ENCODE results near the gene DYRK3.
"Not testable (repeated sequence)": the region's sequence is repeated elsewhere in the genome, so short reads cannot be mapped to it uniquely, and the experiment has no call there.

The DYRK3 gene

DNA sequence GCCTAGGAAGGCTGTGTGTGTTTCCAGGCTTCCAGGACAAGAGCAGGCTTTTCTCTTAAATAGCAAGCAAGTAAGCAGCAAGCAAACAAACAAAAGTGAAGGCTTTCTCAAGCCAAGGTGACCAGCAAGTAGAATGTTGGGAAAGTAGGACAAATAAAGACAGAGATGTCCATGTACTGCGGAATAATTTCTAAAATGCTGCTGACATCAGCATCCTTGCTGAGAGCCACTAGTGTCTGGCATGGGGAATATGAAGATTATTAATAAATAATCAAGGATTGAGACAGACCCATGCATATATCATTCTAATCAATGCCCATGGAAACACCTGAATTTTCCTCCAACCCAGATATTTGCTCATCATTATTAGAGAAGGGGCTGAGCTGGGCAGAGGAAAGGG is 6.4 kb upstream of the DYRK3 start:
- no peak for DNase-seq (ENCODE audit: low read depth in 2 of 2, low spot score in 1 of 2)

DNA sequence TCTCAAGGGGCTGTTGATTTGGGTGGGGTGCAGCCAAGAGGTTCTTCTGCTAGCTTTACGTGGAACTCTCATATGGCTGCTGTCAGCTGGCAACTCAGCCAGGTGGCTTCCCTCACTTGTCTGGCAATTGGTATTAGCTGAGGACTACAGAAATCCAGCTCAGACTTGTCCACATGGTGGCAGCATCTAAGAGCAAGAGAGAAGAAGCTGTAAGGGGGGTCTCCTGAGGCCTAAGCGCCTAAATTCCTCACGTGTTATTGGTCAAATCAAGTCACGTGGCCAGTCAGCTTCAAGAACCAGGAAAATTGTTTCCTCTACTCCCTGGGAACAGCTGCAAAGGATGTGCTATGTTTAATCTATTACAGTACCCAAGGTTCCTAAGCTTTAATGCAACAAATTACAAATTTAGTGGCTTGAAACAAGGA is 4.2 kb upstream of the DYRK3 start:
- no peak for DNase-seq (ENCODE audit: low read depth in 2 of 2, low spot score in 1 of 2)

DNA sequence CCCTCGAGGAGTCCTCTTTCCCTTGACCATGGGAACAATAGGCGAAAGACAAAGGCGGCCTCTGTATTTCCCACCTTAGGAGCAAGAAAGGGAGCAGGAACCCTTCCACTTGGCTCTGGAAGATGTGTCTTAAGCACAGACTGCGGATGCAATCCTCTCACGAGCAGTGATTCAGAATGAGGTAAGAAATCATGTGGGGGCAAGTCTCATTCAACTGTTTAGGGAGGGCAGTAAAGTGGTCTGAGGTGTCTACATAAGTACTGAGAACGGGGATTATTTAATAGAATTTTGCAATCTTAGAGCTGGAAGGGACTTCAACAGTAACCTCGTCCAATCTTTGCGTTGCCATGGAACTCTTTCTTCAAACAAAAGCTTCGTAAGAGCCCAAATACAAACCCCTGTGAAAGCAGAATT is 1.6 kb upstream of the DYRK3 start:
- DNase-seq (ENCODE audit: low read depth in 2 of 2, low spot score in 1 of 2) = no peak

DNA sequence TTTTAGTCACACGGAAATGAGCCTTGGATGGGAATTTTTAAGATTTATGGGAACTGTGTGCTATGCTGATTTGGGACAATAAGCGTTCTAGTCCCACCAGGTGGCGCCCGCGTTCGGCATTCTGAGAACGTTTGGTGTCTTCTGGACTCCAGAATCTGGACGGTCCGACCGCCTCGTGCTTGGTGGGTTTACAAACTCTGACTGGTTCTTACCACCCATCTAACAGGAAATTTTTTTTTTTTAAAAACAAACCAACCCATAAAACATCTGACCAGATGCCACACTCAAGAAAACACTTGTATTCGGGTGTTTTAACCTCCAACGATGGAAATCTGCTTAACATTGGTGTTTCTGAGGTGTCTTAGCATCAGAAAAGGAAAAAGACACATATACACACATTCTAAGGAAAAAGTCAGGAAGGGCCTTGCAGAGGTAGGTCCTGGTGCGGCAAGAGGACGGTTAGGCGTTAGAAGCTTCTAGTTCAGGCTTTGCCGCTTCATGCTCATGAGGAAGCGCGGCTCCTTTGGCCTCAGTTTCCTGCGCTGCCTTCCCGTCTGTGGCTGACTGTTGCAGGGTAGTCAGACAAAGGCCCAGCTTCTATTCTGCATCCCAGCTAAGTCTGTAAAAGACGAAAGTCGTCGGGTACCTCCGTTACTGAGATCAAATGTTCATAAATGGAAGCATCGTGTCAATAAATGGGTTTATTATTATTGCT is 814 bp upstream of the DYRK3 start:
- peak; percentile 39 to 56 for DNase-seq (ENCODE audit: low read depth in 2 of 2, low spot score in 1 of 2)

DNA sequence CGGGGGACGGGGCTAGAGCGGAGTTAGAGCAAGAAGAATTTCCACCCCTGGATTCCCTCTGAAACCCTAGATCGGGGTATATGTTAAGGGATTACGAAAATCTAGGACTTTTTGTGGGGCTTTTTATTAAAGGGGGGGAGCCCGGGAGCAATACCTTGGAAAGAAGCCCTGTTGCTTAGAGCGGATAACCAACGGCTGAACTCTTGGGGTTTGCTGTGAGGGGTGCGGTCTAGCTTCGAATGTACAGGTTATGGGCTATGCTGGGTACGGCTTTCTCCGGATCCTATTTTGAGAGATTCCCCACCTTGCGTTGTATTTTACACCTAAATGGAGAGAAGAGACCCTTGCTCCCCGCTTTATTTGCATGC is 626 bp downstream of the DYRK3 start:
- DNase-seq (ENCODE audit: low read depth in 2 of 2, low spot score in 1 of 2) = no peak

DNA sequence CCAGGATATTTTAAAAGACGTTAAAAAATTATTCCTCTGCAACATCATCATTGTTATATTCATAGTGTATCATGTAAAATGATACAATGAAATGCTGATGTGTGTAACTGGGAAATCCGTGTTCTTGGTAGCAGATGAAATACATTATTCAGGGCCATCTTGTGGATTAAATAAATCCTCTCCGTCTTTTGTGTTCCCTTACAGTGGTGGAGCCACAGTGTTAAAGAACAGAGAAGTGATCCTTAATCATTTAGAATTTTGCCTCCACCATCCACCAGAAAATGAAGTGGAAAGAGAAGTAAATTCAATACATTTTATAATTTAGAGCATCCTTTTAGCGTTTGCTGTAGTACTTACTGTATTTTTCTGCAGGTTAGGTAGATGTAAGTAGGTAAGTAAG is 1.3 kb downstream of the DYRK3 start:
- no peak for DNase-seq (ENCODE audit: low read depth in 2 of 2, low spot score in 1 of 2)

DNA sequence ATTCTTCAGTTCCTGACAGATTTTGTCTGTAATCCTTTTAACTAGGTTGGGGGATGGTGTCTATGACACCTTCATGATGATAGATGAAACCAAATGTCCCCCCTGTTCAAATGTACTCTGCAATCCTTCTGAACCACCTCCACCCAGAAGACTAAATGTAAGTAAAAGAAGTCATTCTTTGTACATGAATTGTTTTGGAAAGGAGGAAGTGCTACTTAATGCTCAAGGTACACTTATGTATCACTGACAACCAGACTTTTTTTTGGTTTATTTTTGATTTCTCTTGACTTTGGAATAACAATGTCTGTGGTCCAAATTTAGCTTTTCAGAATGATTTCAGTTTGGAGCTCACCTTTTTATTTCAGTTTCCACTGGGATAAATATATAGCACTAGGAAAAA is 2.3 kb downstream of the DYRK3 start:
- DNase-seq (ENCODE audit: low read depth in 2 of 2, low spot score in 1 of 2) = no peak

DNA sequence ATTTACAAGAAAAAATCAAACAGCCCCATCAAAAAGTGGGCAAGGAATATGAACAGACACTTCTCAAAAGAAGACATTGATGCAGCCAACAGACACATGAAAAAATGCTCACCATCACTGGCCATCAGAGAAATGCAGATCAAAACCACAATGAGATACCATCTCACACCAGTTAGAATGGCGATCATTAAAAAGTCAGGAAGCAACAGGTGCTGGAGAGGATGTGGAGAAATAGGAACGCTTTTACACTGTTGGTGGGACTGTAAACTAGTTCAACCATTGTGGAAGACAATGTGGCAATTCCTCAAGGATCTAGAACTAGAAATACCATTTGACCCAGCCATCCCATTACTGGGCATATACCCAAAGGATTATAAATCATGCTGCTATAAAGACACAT is 6.7 kb downstream of the DYRK3 start:
- DNase-seq (ENCODE audit: low read depth in 2 of 2, low spot score in 1 of 2) = not testable (repeated sequence)

DNA sequence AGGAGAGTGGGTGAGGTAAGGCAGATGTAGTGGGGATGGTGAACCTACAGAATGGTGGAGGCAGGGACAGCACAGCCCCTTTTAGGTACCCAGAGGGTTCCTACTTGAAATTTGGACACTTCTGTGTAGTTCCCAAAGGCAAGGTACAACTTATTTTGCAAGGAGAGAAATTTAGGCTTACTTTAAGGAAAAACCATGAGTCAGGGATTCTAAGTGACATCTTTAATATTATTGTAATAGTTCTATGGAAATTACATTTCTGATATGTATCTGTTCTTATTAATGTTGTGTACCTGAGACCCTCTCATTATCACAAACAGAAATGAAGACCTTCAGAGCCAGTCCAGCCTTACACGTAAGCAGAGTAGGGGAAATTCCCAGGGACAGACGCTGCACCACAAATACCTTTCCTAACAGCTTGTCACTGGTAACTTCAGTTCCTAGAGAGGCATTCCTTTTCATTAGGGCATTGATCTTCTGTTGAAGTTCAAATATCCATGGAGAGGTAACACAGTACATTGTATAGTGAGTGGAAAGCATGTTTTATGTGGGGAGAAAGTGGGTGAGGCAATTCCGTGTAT is 7.9 kb downstream of the DYRK3 start:
- no peak for DNase-seq (ENCODE audit: low read depth in 2 of 2, low spot score in 1 of 2)

DNA sequence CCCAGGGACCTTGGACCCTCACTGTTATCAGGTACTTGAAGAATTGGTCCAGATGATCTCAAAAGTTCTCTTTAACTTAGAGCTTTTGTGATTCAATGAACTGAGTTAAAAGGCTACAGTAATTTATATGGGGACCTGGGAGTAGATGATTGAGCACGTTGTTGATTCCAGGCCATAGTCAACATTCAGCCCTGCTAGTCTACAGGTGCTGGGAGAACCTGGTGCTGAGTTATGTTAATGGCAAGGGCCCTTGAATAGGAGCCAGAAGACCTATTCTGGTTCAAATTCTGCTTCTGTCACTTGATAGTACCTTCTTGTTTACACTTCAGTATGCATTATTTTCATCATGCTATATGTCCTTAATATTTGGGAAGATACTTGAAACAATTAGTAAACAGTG is 11.2 kb downstream of the DYRK3 start:
- no peak for DNase-seq (ENCODE audit: low read depth in 2 of 2, low spot score in 1 of 2)

DNA sequence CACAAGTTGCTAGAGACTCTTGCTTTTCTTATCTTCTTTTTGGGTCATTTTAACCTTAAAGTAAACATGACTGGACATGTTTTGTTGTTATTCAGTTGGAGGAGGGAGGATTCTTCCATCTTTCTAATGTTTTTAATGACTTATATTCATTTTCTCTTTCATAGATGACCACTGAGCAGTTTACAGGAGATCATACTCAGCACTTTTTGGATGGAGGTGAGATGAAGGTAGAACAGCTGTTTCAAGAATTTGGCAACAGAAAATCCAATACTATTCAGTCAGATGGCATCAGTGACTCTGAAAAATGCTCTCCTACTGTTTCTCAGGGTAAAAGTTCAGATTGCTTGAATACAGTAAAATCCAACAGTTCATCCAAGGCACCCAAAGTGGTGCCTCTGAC is 11.9 kb downstream of the DYRK3 start:
- no peak for DNase-seq (ENCODE audit: low read depth in 2 of 2, low spot score in 1 of 2)

DNA sequence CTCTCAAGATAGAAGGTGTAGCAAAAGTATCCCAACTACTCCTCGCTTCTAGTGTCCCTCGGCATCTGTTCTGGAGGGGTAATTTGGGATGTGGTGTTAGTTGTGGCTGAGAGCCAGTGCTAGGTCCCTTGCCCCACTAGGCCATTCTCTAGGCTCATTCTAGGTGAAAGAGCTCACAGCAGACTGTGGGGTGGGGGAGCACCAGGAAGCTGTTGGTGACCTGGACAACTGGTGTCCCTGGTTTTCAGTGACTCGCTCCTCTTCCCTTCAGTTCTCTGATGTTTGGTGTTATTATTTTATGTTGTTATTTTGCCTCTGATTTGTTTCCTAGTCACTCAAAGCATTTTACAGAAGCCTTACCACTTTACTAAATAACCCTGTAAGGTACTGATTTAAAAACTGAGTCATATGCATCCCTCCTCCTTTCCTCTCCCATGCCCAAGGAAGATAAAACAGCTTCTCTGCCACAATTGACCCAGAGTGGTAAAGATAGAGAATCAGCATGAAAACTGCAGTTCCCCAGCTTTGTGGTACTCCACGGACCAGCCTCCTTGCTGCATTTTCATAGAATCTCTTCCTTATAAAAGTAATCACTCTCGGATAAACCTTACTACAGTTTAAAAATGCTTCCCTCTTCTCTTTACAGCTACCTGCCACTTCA is 14.1 kb downstream of the DYRK3 start:
- no peak for DNase-seq (ENCODE audit: low read depth in 2 of 2, low spot score in 1 of 2)

DNA sequence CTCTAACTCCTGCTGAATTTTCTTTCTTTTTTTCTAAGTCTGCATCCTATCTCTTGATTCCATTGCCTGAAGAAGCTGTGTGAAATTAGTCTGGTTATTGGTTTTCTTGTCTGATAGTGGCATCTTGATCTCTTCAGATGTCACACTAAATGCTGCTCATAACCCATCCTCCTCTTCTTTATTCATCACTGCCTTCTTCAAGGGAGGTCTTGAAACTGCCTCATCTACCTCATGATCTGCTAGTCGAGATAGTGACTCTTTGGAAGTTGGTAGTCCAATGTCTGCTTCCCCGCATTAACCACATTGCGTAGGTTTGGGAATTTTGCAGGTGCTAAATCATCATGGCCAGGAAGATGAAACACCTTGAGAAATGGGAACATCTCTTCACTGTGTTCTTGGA is 15.7 kb downstream of the DYRK3 start:
- no peak for DNase-seq (ENCODE audit: low read depth in 2 of 2, low spot score in 1 of 2)

DNA sequence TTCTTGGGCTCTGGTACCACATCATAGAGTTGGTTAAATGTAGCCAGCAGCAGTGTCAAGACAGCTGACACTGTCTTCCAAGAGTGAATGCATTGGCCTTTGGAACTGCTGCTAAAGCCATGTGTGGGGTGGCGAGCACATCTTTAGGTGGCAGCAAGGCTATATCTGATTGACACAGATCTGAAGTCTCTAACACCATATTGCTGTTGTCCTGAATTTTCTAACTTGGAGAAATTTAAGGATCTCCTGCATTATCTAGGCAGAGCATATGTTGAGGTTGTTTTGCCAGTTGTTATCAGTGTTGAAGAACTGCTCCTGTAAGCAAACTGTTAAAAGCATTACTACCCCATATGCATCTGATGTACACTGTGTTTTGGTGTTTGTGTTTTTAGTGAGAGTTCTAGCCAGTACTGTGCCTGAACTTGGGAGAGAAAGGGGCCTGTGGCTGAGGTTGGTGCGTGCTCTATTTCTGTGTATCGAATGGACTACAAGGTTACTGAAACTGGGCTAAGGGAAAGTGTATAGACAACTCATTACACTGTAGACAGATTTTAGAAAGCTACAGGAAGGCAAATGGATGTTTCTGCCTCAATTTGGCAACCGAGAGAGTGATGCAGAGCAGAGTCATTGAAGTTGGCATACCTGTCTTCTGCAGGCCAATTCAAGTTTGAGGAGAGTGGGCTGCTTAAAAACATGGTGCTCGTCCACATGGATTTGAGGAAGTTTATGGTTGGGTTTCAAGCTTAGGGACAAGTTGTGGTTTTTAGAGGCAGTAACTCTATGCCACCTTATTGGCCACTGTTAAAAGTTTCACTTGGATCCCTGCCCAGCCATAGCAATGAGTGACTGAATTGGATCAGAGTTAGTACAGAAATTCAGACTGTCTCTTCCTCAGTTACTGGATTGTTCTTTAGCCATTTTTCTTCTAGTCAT is 16.9 kb downstream of the DYRK3 start:
- no peak for DNase-seq (ENCODE audit: low read depth in 2 of 2, low spot score in 1 of 2)

DNA sequence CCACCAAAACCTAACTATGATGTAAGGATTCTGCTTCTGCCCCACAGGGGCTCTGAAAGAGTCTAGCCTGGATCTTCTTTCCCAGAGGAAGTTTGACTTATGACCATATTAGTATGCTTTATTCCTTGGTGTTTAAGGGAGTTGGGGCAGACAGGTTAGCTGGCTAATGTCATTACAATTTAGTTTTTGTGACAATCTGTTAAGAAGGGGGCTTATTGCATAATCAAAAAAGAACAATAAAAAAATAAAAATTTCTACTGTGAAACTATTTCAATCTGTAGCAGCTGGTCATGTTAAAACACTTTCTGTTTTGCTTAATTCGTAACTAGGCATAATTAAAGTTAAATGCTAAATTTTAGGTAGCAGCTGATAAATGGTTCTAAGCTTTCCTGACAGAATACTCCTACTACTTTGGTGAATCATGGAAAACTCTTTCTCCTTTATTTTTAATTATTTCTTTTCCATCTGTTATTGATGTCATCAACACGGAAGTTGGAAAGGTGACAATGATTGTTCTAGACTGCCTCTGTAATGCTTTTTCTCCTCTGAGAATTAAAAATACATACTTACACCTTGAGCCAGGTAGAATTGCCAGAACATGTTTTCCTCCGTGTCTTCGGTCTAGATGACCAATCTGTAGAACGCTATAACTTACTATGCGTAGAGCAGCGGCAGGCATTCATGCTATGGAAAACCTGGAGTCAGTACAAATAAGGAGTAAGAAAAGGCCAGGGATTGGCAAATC is 18.6 kb downstream of the DYRK3 start:
- no peak for DNase-seq (ENCODE audit: low read depth in 2 of 2, low spot score in 1 of 2)

DNA sequence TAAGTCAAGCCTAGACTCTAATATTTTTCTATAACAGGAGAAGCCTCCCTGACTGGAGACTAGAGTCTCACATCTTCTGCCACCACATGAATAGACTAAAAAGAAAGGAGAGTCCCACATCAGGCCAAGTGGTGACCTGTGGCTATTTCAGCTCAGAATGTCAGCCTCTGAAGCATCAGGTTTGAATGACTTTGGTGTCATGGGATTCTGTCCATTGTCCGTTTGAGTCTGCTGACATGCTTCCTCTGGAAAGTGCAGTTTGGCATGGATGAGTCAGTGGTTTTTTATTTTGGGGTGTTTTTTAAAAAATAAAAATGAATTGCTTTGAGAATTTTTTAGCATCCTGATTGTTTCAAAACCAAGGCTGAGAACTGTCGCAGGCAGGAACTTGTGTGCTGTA is 19.5 kb downstream of the DYRK3 start:
- DNase-seq (ENCODE audit: low read depth in 2 of 2, low spot score in 1 of 2) = no peak

DNA sequence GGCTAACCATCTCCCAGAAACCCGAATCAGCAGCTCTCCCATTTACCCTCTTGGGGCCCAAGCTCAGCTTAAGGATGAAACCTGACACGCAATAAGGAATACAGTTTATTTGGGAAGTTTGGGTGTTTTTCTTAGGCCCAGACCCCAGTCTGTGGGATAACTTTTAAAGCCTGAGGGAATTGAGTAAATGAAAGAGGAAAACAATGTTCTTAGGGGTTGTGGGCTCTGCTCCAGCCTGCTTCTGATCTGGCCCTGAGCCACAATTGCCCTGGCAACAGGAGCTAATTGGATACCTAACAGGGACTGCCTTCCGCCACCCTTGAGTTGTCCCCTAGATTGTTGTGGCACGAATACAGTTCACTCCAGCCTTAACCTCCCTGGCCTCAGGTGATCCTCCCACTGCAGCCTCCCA is 20.1 kb downstream of the DYRK3 start:
- DNase-seq (ENCODE audit: low read depth in 2 of 2, low spot score in 1 of 2) = no peak

DNA sequence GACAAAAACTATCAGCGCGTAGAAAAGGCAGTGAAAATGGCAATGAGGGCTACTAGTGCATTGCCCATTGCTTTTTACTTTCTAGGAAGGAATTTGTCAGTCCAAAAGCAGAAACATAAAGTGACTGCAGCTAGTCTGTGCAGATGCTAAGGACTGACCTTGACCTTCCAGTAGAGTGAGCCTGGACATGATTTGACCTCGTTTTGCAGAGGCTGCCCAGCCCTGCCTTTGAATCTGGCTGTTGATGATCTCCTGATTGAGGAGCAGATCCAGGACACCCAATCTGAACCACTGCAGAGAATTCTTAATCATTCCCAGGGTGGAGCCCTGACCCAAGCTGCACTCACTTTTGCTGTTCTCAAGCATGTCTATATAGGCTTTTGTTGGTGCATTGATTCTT is 21.6 kb downstream of the DYRK3 start:
- DNase-seq (ENCODE audit: low read depth in 2 of 2, low spot score in 1 of 2) = no peak

DNA sequence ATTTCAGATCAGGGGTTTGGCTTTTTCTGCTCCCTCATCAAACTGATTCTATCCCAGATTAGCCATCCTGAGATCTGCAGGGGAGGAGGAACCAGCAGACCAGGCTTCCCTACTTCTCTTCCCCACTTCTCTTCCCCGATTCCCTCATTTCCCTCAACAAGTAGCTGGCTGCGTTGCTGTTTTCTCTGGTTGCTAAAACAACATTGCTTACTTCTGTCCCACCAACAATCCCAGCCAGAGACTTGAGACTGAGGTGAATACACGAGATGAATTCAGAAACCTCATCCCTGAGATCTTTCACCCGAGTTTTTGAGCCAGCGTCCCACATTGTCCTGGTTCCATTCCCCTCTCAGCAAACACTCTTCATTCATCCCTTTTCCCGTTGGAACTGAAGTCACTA is 22.4 kb downstream of the DYRK3 start:
- DNase-seq (ENCODE audit: low read depth in 2 of 2, low spot score in 1 of 2) = no peak

DNA sequence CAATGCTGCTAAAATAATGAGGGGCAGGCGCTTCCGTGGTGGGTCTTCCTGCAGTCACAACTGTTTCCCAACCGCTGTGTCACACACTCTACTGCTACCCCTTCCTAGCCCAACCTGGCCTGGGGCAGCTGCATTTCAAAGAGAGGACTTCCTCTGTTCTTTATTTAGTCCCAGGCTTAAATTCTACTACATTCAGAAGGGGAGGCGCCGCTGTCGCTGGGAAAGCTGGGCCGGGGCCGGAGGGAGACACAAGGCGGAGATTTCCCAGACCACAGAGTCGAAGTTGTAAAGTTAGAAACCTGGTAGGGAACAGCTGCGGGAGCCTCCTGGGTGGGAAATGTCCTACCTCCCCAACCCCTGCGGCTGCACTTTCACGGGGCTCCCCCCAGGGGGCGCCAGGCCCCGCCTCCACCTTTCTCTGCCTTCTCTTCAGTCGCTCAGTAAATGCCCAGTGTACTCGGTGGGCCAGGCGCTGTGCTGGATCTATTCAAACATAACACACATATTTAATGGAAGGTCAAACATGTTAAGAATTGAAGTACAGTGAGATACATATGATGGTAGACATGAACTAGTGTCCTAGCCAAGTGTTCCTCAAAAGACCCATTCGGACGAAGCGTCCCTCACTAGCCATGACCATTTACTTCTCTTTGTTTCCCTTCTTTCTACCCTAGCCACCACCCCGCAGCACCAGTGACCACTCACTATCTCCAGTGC is 23.1 kb downstream of the DYRK3 start:
- DNase-seq (ENCODE audit: low read depth in 2 of 2, low spot score in 1 of 2) = no peak

DNA sequence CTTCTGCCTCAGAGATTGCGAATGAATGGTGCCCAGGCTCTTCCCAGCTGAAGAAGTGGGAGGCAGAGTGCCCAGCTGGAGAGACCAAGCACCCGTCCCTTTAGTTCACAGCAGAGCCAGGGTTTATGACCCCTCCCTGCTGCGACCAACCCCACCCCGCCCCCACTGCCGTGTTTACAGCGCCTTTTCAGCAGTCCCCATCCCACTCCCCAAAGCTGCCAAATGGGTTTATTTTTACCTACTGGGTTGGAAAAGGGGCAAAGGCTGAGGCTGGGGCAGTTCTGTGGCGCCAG is 23.6 kb downstream of the DYRK3 start:
- no peak for DNase-seq (ENCODE audit: low read depth in 2 of 2, low spot score in 1 of 2)

All from stimulated activated CD8-positive, alpha-beta memory T cell treated with anti-CD3 and anti-CD28 coated beads, Interleukin-4, amount 100 ng/mL, for 1 hour (primary cell).